GM12878 (cell line): ENCODE results near the gene HSD11B1L. TPM values are rescaled to one million over a fixed set of nuclear protein-coding genes. Genes with fewer than 3 reads are reported as not detected.

Experiments
- ATAC-seq: fragments of 200-7000 bp; cut with Tn5 transposase; 3 replicates; pipeline ENCODE4 v1.9.1; 2020; ENCODE audit warnings: mild to moderate bottlenecking, moderate library complexity
- BruUV-seq: library from RNA; stranded (reverse); fragments of 400-500 nt; replicated peaks from 2 replicates; lab custom pipeline; 2021; lab: Mats Ljungman, UMichigan
- CTCF ChIA-PET: fragments of 300-600 bp; sonication (Branson Sonifier 250); formaldehyde crosslinking; extraction: SDS; loops from one replicate; lab custom pipeline; 2021; ENCODE audit warnings: inconsistent platforms; lab: Yijun Ruan, JAX
- POLR2A ChIA-PET: fragments of 350-600 bp; formaldehyde crosslinking; extraction: SDS; loops from one replicate; lab custom pipeline; 2021; ENCODE audit warnings: inconsistent platforms; lab: Charles Lee
- RAD21 ChIA-PET: fragments of 300-600 bp; sonication (Branson Sonifier 250); formaldehyde crosslinking; loops from one replicate; lab custom pipeline; 2023; ENCODE audit warnings: antibody characterized with exemption; ENCODE audit not compliant: unreplicated experiment; lab: Charles Lee
- SMC1A ChIA-PET: fragments of 300-600 bp; sonication (Branson Sonifier 250); formaldehyde crosslinking; loops from one replicate; lab custom pipeline; 2023; ENCODE audit not compliant: unreplicated experiment, uncharacterized antibody; lab: Charles Lee
- DNase-seq: peaks from one replicate; pipeline ENCODE4 v3.0.0-alpha.2; 2011; ENCODE audit warnings: low read depth, low spot score
- FAIRE-seq: peaks from 3 replicates; lab custom pipeline; 2011; peaks lifted over from hg19 to GRCh38; lab: Jason Lieb, UNC
- H2AFZ ChIP-seq: 2 replicates; pipeline ENCODE4 v1.6.0; 2011; ENCODE audit warnings: low read depth, low read length, control low read depth; ENCODE audit not compliant: control insufficient read depth
- H3K27ac ChIP-seq: 2 replicates; pipeline ENCODE4 v1.5.1; 2011; ENCODE audit warnings: control low read depth; ENCODE audit not compliant: control insufficient read depth, insufficient read depth
- H3K27me3 ChIP-seq, 2 experiments: replicated peaks in 1 of 2; 2 replicates each; pipeline versions ENCODE4 v1.6.0 to v1.6.1; 2011; ENCODE audit warnings: low read length in 1 of 2; ENCODE audit not compliant: control insufficient read depth in 2 of 2, insufficient read depth in 2 of 2
- H3K36me3 ChIP-seq, 2 experiments: 2 replicates each; pipeline ENCODE4 v1.5.1; 2011; ENCODE audit warnings: low read length in 1 of 2; ENCODE audit not compliant: control insufficient read depth in 2 of 2, insufficient read depth in 2 of 2
- H3K4me1 ChIP-seq: 2 replicates; pipeline ENCODE4 v1.6.1; 2011; ENCODE audit warnings: mild to moderate bottlenecking, low read length, moderate library complexity, mixed read lengths; ENCODE audit not compliant: control insufficient read depth, insufficient read depth
- H3K4me2 ChIP-seq: 2 replicates; pipeline ENCODE4 v1.6.0; 2011; ENCODE audit warnings: control low read depth; ENCODE audit not compliant: control insufficient read depth, insufficient read depth
- H3K4me3 ChIP-seq: fragments of 200-600 bp; sonication (generic); 2 replicates; pipeline ENCODE4 v1.5.1; 2016
- H3K79me2 ChIP-seq: 2 replicates; pipeline ENCODE4 v1.6.0; 2011; ENCODE audit warnings: low read length; ENCODE audit not compliant: control insufficient read depth, insufficient read depth
- H3K9ac ChIP-seq: 2 replicates; pipeline ENCODE4 v1.8.0; 2011; ENCODE audit warnings: low read length, control low read depth, mixed read lengths; ENCODE audit not compliant: control insufficient read depth, insufficient read depth
- H3K9me3 ChIP-seq: replicated peaks from 3 replicates; pipeline ENCODE4 v1.5.1; 2011; ENCODE audit warnings: mild to moderate bottlenecking, low read length; ENCODE audit not compliant: control insufficient read depth, insufficient read depth
- H4K20me1 ChIP-seq: 2 replicates; pipeline ENCODE4 v1.6.0; 2011; ENCODE audit not compliant: control insufficient read depth, insufficient read depth
- EED ChIP-seq: sonication (generic); IDR thresholded peaks from 2 replicates; pipeline ENCODE4 v1.6.1; 2016; ENCODE audit warnings: antibody characterized with exemption, low read depth
- JUNB ChIP-seq: IDR thresholded peaks from 2 replicates; pipeline ENCODE4 v1.6.1; 2016; ENCODE audit warnings: antibody characterized with exemption, mild to moderate bottlenecking
- PRDM15 ChIP-seq: fragments of 450-650 bp; formaldehyde crosslinking; IDR thresholded peaks from 2 replicates; pipeline ENCODE4 v1.4.0; 2020; ENCODE audit warnings: mild to moderate bottlenecking, moderate library complexity
- SUZ12 ChIP-seq: fragments of 200-600 bp; sonication (generic); IDR thresholded peaks from one replicate; pipeline ENCODE4 v1.6.1; 2018; ENCODE audit warnings: antibody characterized with exemption, mild to moderate bottlenecking; ENCODE audit not compliant: unreplicated experiment
- ZNF274 ChIP-seq: IDR thresholded peaks from one replicate; pipeline ENCODE4 v1.8.0; 2011; ENCODE audit not compliant: insufficient read length, insufficient read depth
- whole genome bisulfite sequencing: methylation state at CpG from one replicate; pipeline ENCODE4 v1.1.6; 2016; ENCODE audit warnings: low lambda C conversion rate; ENCODE audit not compliant: insufficient replicate concordance, insufficient coverage; ENCODE audit errors: missing lambda C conversion rate; 5-methylcytosine and 5-hydroxymethylcytosine counted together
- in situ Hi-C: fragments of 300-500 bp; cut with MboI; formaldehyde crosslinking; loops from 9 replicates; pipeline ENCODE4 v1.14.3; 2018; ENCODE audit warnings: mixed read lengths
- intact Hi-C: fragments of 100-400 bp; cut with micrococcal nuclease; formaldehyde crosslinking; loops from one replicate; pipeline ENCODE4 v1.14.2; 2022; ENCODE audit not compliant: unreplicated experiment
- polyA plus RNA-seq, 11 experiments: library from polyadenylated mRNA; depleted of rRNA in 4 of 11; unstranded in 6 of 11; stranded (reverse) in 5 of 11; fragments of >200 nt; fragmentation: Nextera tagmentation in 4 of 11; fragmentation: Illumina TruSeq in 1 of 11; extraction: Ambion mirVana in 4 of 11; extraction: Trizol in 1 of 11; gene quantifications; 1 replicate in 1 of 11; 2 replicates in 10 of 11; pipeline versions ENCODE4 v1.2.1 to v1.2.3, GENCODE V29; 2011 to 2016; ENCODE audit warnings: inconsistent platforms in 2 of 11, missing spikeins in 2 of 11, low read depth in 1 of 11
- total RNA-seq, 4 experiments: library from RNA; depleted of rRNA in 3 of 4; stranded (reverse); fragments of >200 nt in 3 of 4; fragmentation: Illumina TruSeq in 1 of 4; extraction: Trizol in 1 of 4; gene quantifications; 2 replicates each; pipeline versions ENCODE4 v1.2.1 to v1.2.3, GENCODE V29; 2013 to 2021
- TF ChIP-seq, protein P1 (sequence below): fragments of 450-650 bp; IDR thresholded peaks from 2 replicates; pipeline ENCODE4 v1.6.1; 2014; ENCODE audit warnings: mild to moderate bottlenecking
- TF ChIP-seq, protein P2 (sequence below): fragments of 450-650 bp; IDR thresholded peaks from 2 replicates; pipeline ENCODE4 v1.6.1; 2017; ENCODE audit warnings: mild to moderate bottlenecking, moderate library complexity

The HSD11B1L gene
- total and polyA plus RNA-seq, 10 of the 15 experiments (the other 5 are each of a cell fraction or from before 2014, with no cell fraction given) = 0.29 to 1.8 (median 1.1) TPM; not detected in 1

DNA sequence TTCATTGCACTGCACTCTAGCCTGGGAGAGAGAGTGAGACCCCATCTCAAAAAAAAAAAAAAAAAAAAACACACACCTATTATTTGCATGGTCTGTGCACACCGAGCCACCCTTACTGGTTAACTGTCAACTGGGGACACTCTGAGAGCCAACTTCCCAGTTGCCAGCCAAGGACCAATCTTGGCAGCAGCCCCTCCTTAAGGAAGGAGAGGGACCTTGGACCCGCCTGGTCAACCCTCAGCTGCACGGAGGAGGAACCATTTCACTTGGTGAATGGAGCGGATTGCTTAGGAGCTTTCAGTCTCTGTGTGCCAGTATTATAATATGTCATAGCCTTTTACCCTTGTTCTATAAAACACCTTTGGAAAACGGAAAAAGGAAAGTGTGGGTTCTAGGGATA, 25.4 kb upstream of the HSD11B1L start:
- H4K20me1 ChIP-seq = no peaks in the 10 kb centered on the region
- CTCF ChIA-PET = interaction anchor here (1.2 to 1.5 kb wide), 2 partner anchors 10 to 35 kb away, joined by 3 read pairs; partner anchors contain the start of gene RPL36
- H2AFZ ChIP-seq = no peak overlapping the region
- POLR2A ChIA-PET = no interaction called here
- SMC1A ChIA-PET = interaction anchor here (1.7 kb wide), 1 partner anchor 34 kb away, joined by 3 read pairs; no protein-coding TSS in a partner anchor
- H3K36me3 ChIP-seq = peaks cover 35 to 41% of the 10 kb centered on the region in 2 experiments
- no peak for FAIRE-seq
- H3K9ac ChIP-seq = no peak overlapping the region
- no peaks in the 10 kb centered on the region for H3K9me3 ChIP-seq
- intact Hi-C loops (no loop called here), in situ Hi-C loops (no loop called here)
- H3K79me2 ChIP-seq = no peaks in the 10 kb centered on the region; the same call in 1 of the 2 replicates
- RAD21 ChIA-PET = no interaction called here
- no peak overlapping the region for H3K4me2 ChIP-seq
- WGBS = 87% methylated on average over 5 of the region's 5 CpGs
- no peak overlapping the region for H3K4me3 ChIP-seq
- no peaks in the 10 kb centered on the region for H3K27me3 ChIP-seq
- TF ChIP-seq ZNF274 = no peak
- TF ChIP-seq SUZ12 = no peak
- TF ChIP-seq, protein P1, sequence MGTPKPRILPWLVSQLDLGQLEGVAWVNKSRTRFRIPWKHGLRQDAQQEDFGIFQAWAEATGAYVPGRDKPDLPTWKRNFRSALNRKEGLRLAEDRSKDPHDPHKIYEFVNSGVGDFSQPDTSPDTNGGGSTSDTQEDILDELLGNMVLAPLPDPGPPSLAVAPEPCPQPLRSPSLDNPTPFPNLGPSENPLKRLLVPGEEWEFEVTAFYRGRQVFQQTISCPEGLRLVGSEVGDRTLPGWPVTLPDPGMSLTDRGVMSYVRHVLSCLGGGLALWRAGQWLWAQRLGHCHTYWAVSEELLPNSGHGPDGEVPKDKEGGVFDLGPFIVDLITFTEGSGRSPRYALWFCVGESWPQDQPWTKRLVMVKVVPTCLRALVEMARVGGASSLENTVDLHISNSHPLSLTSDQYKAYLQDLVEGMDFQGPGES = no peak
- TF ChIP-seq, protein P2, sequence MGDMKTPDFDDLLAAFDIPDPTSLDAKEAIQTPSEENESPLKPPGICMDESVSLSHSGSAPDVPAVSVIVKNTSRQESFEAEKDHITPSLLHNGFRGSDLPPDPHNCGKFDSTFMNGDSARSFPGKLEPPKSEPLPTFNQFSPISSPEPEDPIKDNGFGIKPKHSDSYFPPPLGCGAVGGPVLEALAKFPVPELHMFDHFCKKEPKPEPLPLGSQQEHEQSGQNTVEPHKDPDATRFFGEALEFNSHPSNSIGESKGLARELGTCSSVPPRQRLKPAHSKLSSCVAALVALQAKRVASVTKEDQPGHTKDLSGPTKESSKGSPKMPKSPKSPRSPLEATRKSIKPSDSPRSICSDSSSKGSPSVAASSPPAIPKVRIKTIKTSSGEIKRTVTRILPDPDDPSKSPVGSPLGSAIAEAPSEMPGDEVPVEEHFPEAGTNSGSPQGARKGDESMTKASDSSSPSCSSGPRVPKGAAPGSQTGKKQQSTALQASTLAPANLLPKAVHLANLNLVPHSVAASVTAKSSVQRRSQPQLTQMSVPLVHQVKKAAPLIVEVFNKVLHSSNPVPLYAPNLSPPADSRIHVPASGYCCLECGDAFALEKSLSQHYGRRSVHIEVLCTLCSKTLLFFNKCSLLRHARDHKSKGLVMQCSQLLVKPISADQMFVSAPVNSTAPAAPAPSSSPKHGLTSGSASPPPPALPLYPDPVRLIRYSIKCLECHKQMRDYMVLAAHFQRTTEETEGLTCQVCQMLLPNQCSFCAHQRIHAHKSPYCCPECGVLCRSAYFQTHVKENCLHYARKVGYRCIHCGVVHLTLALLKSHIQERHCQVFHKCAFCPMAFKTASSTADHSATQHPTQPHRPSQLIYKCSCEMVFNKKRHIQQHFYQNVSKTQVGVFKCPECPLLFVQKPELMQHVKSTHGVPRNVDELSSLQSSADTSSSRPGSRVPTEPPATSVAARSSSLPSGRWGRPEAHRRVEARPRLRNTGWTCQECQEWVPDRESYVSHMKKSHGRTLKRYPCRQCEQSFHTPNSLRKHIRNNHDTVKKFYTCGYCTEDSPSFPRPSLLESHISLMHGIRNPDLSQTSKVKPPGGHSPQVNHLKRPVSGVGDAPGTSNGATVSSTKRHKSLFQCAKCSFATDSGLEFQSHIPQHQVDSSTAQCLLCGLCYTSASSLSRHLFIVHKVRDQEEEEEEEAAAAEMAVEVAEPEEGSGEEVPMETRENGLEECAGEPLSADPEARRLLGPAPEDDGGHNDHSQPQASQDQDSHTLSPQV = no peak
- no peak for TF ChIP-seq PRDM15 (CRISPR knock-in tag)
- no peak for TF ChIP-seq JUNB
- no peak for TF ChIP-seq EED
- TF ChIP-seq, all 136 proteins: peak for 0
- no peaks in the 10 kb centered on the region for H3K4me1 ChIP-seq
- no peak for ATAC-seq
- BruUV-seq = no TSS peak
- H3K27ac ChIP-seq = no peak overlapping the region
- DNase-seq = no peak
